GM18867 (cell line): Measurements from ENCODE around the gene SLC22A23.

Experiments
- ATAC-seq: cut with Tn5 transposase; IDR thresholded peaks from one replicate; pipeline ENCODE4 v1.9.1; 2021; ENCODE audit warnings: mild to moderate bottlenecking, moderate library complexity; ENCODE audit not compliant: unreplicated experiment

Gene SLC22A23

DNA sequence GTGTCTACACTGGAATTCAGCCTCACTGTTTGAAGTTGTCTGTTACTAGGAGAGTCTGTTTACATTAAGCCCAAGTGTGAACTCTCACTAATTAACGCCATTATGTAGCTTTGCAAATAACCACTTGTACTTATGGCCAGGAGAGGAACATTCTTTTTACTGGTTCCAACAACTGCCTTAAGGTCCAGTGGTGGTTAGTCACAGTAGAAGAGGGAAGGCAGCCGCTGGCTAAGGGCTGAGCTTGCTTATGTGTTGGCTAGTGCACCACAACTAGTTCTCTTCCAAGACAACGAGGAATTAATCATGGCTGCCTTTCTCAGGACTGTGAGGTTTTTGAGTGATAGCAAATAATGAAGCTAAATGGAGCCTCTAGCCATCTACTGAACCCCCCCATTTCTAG is 14.9 kb upstream of the SLC22A23 start:
- no peak for ATAC-seq

- no peak for ATAC-seq
Observed at GRCh38 chr6:3471286-3471685, 14.4 kb upstream of the SLC22A23 start.

DNA sequence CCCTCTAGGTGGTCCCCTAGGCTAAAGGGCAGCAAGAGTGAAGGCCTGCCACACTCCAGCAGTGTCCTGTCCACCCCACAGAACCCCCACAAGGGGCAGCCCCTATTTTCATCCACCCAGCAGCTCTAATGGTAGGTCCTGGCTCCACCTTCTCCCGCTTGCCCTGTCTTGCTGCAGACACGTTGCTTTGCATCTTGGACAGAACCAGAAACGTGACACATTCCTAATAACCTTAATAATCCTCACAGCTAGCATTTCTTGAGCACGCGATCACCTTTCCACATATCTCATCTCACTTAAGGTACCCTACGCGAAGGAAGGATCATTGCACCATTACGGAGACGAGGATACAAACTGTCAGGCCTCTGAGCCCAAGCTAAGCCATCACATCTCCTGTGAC is 11.7 kb upstream of the SLC22A23 start:
- ATAC-seq, result no peak

GRCh38 chr6:3467996-3468395 is 11.1 kb upstream of the SLC22A23 start:
- no peak for ATAC-seq

GRCh38 chr6:3466488-3467219 is 9.8 kb upstream of the SLC22A23 start:
- ATAC-seq, result no peak

DNA sequence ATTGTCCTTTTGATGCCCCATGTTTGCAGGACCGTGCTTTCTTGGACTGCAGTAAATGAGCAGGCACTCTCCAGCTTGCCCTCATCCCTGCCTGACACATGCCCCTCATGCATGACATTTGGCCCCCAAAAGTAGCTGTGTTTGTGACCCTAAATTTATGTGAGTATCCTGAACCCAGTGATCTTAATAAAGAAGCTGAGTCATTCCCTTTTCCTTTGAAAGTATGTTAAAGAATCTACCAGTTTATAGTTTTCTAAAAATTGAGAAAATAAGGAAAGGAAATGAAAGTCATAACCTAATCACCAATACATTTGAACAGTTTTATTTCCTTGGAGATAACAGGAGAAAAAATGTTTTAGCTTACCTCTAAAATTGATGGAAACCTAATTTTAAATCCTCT is 3.4 kb upstream of the SLC22A23 start:
- ATAC-seq, result no peak

DNA sequence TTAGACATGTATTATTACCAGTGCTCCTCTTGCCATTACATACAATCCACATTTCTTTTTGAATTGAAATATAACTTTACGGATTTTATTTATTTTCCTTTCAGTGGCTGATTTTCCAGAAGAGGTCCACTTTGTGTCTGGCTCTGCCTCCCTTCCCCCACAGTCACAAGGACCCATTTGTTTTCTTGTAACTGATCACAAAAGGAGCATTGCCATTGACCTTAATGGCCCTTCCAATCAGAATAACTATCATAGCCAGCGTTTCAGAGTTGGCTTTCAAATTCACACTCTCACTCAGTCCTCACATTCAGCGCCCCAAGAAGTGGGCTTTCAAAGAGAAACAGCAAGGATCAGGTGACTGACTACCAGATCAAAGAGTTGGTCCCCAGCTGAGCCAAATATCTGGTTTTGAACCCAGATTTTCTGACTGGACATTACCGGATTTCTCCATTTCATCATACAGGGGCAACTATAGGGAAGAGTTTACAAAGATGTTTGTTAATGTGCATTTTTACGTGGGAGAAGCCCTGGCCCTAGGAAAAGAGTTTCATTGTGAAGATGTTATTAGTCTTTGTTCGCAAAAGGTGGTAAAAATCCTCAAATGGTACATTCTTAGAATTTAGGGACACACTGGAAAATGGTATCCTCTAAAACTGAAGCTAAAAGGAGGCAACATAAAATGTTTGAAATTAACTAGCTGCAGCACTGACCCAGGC is 2.0 kb upstream of the SLC22A23 start:
- no peak for ATAC-seq

DNA sequence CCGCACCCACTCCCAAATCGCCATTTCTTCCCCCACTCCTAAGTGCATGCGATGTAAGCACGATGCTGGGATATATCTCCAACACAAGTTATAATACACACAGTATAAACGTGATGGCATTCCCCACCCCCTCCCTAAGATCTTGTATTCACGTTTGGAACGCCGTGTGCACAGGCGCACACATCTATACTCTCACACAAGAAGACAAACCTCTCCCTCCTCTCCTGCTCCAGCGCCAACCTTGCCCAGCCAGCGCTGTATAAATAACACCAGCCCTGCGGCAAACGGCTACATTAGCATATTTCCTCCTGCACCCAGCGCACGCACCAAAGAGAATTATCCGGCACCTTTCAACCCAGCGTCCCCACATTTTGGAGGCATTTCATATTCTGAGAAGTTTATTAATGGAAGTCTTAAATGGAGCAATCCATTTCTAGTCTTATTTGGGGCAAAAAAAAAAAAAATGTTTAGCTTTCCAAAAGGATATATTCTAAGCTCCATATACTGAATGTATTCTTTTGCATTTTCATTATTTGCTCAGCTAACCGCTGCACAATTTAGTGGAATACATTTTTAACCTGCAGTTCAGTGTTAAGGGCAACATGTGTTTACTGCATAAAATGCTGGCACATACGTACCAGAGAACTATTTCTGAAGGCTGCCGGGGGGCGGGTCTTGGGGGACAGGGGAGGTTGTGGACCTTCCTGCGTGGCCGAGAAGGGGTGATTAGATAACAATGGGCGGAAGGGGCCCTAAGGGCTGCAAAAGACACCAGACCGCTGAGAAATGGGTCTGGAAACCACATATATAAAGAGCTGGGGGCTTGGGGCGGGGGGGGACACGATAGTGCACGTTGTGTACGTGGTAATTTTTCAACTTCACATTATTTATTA is 1.1 kb upstream of the SLC22A23 start:
- no peak for ATAC-seq

DNA sequence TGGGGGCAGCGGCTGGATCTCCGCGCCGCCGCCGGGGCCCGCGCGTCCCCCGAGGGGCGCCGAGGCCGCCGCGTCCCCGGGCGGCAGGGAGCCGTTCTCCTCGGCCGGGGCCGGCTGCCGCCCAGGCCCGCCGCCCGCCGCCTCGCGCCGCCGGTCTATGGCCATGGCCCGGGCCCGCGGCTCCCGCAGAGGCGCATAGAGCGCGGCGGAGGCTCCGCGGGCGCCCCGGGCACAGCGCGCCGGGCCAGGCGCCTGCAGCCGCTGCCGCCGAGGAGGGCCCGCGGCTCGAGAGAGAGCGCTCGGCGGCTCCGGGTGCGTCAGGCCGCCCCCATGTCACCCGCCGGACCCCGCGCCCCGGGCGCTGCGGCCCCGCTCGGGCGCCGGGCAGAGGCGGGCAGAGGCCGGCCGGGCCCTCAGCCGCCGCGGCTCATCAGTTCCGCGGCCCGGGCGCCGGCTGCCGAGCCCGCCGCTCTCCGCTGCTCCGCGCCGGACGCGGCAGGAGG is 404 bp downstream of the SLC22A23 start:
- peak; percentile 55 for ATAC-seq

DNA sequence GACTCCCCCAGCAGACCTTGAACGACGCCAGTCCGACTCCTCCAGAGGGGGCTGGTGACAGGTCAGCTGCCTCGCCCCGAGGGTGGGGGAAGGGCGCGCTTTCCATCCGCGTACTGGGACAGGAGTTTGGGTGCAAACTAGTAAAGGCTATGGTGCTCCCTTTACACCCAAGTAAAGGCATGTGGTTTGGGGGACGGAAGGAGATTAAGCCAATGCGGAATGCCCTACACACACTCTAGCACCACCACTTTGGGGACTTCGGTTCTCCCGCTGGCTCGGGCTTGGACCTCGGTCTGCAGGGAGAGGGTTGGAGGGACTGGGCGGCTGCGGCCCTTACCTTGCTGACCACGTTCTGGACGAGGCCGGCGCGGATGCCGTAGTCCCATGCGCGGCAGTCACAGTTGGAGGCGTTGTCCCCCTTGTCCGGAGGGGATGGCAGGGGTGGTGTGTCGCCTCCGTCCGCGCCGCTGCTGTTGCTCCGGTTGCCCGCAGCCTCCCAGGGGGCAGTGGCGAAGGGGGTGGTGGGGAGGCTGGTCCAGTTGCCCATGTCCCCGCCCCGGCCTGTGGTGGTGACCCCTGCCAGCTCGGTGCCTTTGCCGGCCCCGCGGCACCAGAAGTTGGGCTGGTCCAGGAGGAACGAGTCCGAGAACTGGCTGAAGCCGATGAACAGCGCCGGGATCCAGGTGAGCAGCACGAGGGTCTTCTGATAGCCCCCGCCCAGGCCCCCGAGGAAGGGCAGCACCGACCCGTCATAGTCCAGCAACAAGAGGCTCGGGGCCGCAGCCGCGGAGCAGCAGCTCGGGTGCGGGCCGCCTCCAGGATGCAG is 1.1 kb downstream of the SLC22A23 start:
- no peak for ATAC-seq

- ATAC-seq, result no peak
Observed at GRCh38 chr6:3455147-3455568, 1.7 kb downstream of the SLC22A23 start.

- ATAC-seq, result no peak
Observed at GRCh38 chr6:3454273-3455010, 2.4 kb downstream of the SLC22A23 start.

- ATAC-seq, result no peak
Observed at GRCh38 chr6:3453413-3454272, 3.2 kb downstream of the SLC22A23 start.

DNA sequence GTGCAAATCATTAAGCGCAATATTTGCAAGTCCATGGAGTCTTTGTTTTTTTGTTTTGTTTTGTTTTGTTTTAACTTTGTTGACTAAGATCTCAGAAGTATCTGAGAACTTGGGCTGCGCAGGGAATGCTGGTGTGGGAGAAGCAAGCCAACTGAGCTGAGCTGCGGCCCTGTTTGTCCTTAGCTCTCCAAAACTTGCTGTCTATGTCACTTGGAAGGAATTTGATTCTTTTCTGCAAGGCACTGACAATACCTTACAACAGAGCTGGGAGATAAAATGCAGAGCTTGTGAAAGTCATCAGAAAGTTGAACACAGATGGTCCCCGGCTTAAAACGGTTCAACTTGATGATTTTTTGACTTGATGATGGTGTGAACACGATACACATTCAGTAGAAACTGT is 5.4 kb downstream of the SLC22A23 start:
- ATAC-seq, result no peak

DNA sequence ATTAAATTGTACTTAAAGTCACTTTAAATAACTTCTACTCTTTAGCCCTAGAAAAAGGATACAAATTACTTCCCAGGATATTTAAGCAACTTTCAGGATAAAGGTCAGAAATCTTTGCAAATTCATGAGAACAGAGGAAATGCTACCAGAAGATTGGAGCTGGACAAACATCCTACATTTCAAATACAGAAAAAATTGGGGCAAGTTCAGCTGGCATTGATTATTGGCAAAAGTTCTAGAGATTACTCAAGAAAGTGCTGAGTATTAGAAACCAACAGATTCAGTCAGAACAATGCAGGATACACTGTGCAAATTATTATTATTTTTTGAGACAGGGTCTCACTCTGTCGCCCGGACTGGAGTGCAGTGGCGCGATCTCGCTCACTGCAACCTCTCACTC is 6.0 kb downstream of the SLC22A23 start:
- no peak for ATAC-seq

DNA sequence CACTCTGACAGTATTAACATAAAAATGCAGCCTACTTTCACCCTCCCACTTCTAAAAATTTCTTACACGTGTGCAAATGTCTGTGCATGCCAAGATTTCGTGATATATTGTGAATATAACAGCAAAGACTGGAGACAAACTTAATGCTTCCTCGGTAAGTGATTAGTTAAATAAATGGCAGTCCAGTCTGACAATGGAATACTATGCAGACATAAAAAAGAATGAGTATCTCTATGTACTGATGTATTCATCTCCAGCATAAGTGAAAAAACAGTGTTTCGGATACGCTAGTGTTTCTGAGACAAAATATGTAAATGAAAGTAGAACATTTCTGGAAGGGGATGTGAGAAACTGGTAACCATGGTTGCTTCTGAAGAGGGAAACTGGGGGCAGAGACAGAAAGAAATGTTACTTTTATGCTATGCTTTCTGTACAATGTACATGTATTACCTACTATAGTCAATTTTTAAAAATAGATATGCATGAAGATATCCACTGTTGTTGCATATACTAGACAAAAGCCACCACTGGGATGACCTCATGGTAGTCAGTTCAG is 7.0 kb downstream of the SLC22A23 start:
- peak; percentile 91 for ATAC-seq

DNA sequence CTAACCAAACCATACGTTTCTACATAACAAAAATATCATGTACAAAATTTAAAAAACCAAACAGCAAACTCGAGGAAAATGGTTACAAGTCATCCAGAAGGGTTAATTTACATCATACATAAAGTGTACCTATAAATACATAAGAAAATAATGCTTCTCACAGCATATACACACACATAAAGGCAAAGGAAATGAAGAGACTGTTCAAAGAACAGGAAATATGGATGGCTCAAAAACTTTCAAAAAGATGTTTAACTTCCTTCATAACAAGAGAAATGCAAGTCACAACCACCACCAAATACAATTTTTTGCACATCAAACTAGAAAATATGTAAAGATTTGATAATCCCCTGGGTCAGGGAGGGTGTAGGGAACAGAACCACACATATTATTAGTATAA is 7.5 kb downstream of the SLC22A23 start:
- no peak for ATAC-seq

DNA sequence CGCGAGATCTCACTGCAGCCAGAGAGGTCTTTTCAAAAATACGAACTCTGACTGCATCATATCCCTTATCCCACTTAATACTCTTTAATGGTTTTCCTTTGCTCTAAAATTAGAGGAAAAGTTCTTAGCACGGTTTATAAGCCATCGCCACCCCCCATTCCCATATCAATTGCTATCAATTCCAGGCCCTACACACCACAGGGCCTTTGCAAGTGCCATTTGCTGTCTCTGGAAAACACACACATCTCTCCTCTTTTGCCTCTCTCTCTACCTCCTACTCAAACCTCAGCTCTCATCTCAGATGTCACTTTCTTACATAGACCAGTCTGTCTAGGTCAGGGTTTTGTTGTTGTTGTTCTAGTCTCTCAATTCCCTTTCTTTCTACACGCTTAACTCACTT is 9.8 kb downstream of the SLC22A23 start:
- ATAC-seq, result no peak

- no peak for ATAC-seq
Observed at GRCh38 chr6:3446184-3446583, 10.7 kb downstream of the SLC22A23 start.
